Hepatocyte (in vitro differentiated cells): ENCODE data around the gene LRRC40. TPM values are rescaled to one million over a fixed set of nuclear protein-coding genes. Genes with fewer than 3 reads are reported as not detected.
A peak's percentile ranks its signal among the peaks of the same experiment; 100 is the strongest.

Experiments used
- DNase-seq: peaks from one replicate; pipeline ENCODE4 v3.0.0-alpha.2; 2016; ENCODE audit warnings: low spot score
- H2AFZ ChIP-seq: fragments of 200-600 bp; sonication (generic); 2 replicates; pipeline ENCODE4 v1.6.0; 2016; ENCODE audit warnings: antibody characterized with exemption, mild to moderate bottlenecking
- H3K27ac ChIP-seq: fragments of 200-600 bp; sonication (generic); 2 replicates; pipeline ENCODE4 v1.5.1; 2016; ENCODE audit warnings: mild to moderate bottlenecking
- H3K27me3 ChIP-seq: fragments of 200-600 bp; sonication (generic); 2 replicates; pipeline ENCODE4 v1.6.1; 2016
- H3K36me3 ChIP-seq: fragments of 200-600 bp; sonication (generic); replicated peaks from 2 replicates; pipeline ENCODE4 v1.5.1; 2016; ENCODE audit warnings: low read depth; ENCODE audit not compliant: insufficient read depth
- H3K4me1 ChIP-seq: fragments of 200-600 bp; sonication (generic); 2 replicates; pipeline ENCODE4 v1.5.1; 2016; ENCODE audit warnings: mild to moderate bottlenecking, moderate library complexity; ENCODE audit not compliant: insufficient read depth
- H3K4me2 ChIP-seq: fragments of 200-600 bp; sonication (generic); 2 replicates; pipeline ENCODE4 v1.6.0; 2016
- H3K4me3 ChIP-seq: fragments of 200-600 bp; sonication (generic); 2 replicates; pipeline ENCODE4 v1.5.1; 2016; ENCODE audit warnings: mild to moderate bottlenecking
- H3K79me2 ChIP-seq: fragments of 200-600 bp; sonication (generic); 2 replicates; pipeline ENCODE4 v1.6.0; 2017; ENCODE audit warnings: mild to moderate bottlenecking
- H3K9me2 ChIP-seq: fragments of 200-600 bp; sonication (generic); replicated peaks from 2 replicates; pipeline ENCODE4 v1.6.0; 2017; ENCODE audit warnings: mild to moderate bottlenecking; ENCODE audit not compliant: insufficient read depth
- H3K9me3 ChIP-seq: fragments of 200-600 bp; sonication (generic); 2 replicates; pipeline ENCODE4 v1.5.1; 2016; ENCODE audit warnings: low read depth, mild to moderate bottlenecking
- H4K20me1 ChIP-seq: fragments of 200-600 bp; sonication (generic); 2 replicates; pipeline ENCODE4 v1.6.0; 2016; ENCODE audit warnings: mild to moderate bottlenecking; ENCODE audit not compliant: insufficient read depth, poor library complexity, severe bottlenecking
- EZH2 ChIP-seq: fragments of 200-600 bp; sonication (generic); IDR thresholded peaks from 2 replicates; pipeline ENCODE4 v1.6.1; 2016; ENCODE audit warnings: antibody characterized with exemption, mild to moderate bottlenecking, borderline replicate concordance
- EZH2phosphoT487 ChIP-seq: fragments of 200-600 bp; sonication (generic); IDR thresholded peaks from one replicate; pipeline ENCODE4 v1.6.1; 2018; ENCODE audit warnings: antibody characterized with exemption, mild to moderate bottlenecking, low read depth, moderate library complexity; ENCODE audit not compliant: unreplicated experiment, severe bottlenecking
- WGBS: methylation state at CpG from one replicate; pipeline ENCODE4 v1.1.6; 2016; ENCODE audit warnings: low lambda C conversion rate; ENCODE audit errors: missing lambda C conversion rate; 5-methylcytosine and 5-hydroxymethylcytosine counted together
- polyA plus RNA-seq: library from polyadenylated mRNA; unstranded; fragments of >200 nt; fragmentation: Nextera tagmentation; extraction: Ambion mirVana; gene quantifications from 2 replicates; pipeline ENCODE4 v1.2.1, GENCODE V29; 2016
- total RNA-seq: library from RNA; depleted of rRNA; stranded (reverse); fragments of >200 nt; gene quantifications from 2 replicates; pipeline ENCODE4 v1.2.3, GENCODE V29; 2014
- TF ChIP-seq, protein P1 (sequence below): fragments of 200-600 bp; sonication (generic); IDR thresholded peaks from 2 replicates; pipeline ENCODE4 v1.5.1; 2016; ENCODE audit warnings: antibody characterized with exemption, mild to moderate bottlenecking; ENCODE audit not compliant: poor library complexity

The LRRC40 gene
- total and polyA plus RNA-seq, 2 experiments from 2014 or later, result 9.7 to 24.4 TPM

DNA sequence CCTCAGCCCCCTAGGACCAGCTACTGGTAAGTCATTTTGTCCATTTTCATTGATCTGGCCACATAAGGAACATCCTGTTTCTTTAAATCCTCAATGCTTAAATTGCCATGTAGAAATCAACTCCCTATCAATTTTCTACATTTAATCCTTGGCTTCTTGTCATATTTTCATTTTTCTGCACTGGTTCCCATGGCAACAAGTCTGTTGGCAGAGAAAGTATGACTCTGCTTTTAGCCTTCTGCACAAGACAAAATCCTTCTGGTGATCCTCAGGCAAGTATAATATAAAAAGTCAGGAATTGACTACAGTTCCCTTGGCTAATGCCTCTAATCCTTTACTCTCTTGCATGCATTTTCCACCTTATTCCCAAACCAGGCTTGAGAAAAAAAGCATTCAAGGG lies 65.0 kb downstream of the LRRC40 start:
- Histone ChIP-seq H2AFZ (no peak overlapping the region), H3K9me2 (no peaks in the 10 kb centered on the region), H3K27ac (no peak overlapping the region), H3K36me3 (no peaks in the 10 kb centered on the region), H4K20me1 (no peaks in the 10 kb centered on the region), H3K79me2 (no peaks in the 10 kb centered on the region), H3K4me2 (no peak overlapping the region), H3K4me3 (no peak overlapping the region), H3K9me3 (no peaks in the 10 kb centered on the region), H3K27me3 (no peaks in the 10 kb centered on the region), H3K4me1 (peaks cover 4% of the 10 kb centered on the region)
- TF ChIP-seq EZH2phosphoT487 (no peak), EZH2 (no peak)
- TF ChIP-seq, protein P1, sequence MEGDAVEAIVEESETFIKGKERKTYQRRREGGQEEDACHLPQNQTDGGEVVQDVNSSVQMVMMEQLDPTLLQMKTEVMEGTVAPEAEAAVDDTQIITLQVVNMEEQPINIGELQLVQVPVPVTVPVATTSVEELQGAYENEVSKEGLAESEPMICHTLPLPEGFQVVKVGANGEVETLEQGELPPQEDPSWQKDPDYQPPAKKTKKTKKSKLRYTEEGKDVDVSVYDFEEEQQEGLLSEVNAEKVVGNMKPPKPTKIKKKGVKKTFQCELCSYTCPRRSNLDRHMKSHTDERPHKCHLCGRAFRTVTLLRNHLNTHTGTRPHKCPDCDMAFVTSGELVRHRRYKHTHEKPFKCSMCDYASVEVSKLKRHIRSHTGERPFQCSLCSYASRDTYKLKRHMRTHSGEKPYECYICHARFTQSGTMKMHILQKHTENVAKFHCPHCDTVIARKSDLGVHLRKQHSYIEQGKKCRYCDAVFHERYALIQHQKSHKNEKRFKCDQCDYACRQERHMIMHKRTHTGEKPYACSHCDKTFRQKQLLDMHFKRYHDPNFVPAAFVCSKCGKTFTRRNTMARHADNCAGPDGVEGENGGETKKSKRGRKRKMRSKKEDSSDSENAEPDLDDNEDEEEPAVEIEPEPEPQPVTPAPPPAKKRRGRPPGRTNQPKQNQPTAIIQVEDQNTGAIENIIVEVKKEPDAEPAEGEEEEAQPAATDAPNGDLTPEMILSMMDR, result no peak
- peak; percentile 42 for DNase-seq

DNA sequence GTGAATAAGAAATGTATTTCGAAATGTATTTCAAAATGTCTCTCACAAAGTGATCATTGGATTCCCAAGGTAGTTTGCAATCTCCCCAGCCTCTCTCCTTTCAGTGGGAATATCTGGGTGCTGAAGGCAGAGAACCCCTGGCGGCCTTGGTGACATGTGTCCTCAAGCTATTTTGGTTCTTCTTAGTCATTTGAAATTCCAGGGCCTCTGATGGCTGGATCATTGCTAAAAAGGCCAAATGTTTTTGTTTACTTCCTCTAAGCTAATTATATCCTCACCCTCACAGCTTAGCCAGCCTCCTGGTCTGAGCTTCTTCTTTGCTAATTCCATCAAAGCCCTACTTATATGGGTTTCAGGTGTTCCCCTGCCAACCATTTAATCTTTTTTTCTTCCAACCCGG lies 71.2 kb downstream of the LRRC40 start:
- H3K9me3 ChIP-seq, result no peaks in the 10 kb centered on the region
- H2AFZ ChIP-seq, result no peak overlapping the region
- no peak overlapping the region for H3K4me2 ChIP-seq
- H3K36me3 ChIP-seq, result no peaks in the 10 kb centered on the region
- no peak for DNase-seq
- H3K9me2 ChIP-seq, result no peaks in the 10 kb centered on the region
- no peaks in the 10 kb centered on the region for H4K20me1 ChIP-seq
- H3K4me3 ChIP-seq, result no peak overlapping the region
- no peaks in the 10 kb centered on the region for H3K79me2 ChIP-seq
- H3K4me1 ChIP-seq, result no peaks in the 10 kb centered on the region
- TF ChIP-seq, protein P1, result no peak
- TF ChIP-seq EZH2phosphoT487 (no peak), EZH2 (no peak)
- no peaks in the 10 kb centered on the region for H3K27me3 ChIP-seq
- H3K27ac ChIP-seq, result no peak overlapping the region
- 62% methylated on average over 3 of the region's 3 CpGs for WGBS

DNA sequence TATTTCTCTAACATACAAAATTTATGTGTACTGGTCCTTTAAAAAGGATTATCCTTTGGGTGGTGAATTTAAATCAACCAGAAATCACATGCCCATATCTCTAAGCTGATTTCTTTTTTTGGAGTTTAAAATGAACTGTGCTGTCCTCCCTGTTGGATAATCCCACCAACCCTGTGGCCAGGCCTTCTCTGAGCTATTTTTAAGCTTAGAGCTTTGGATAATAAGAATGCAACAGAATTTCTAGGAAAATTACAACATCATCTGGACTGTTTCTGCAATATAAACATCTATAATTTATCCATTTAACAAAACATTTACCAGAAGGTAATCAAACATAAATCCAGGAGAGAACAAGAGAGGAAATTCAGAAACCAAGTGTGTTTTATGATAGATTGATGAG lies 88.3 kb downstream of the LRRC40 start:
- TF ChIP-seq EZH2phosphoT487, result no peak
- TF ChIP-seq, protein P1, result no peak
- no peak for TF ChIP-seq EZH2
- H3K36me3 ChIP-seq, result no peaks in the 10 kb centered on the region

DNA sequence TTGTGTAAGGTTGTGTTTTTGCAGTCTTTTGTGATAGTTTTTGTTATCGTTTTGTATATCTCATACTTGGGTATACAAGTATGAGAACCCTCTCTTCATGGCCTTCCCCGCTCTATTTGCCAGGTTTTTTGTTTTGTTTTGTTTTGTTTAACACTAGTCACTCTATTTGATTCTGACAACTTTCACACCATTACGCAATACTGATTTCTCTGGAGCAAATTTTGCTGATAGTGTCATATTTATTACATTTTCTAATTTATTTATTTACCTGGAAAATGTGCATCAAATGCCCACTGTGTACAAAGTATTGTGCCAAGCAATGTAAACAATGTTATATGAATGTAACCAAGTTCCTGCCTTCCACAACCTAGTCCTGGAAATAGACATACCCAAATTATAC lies 90.1 kb downstream of the LRRC40 start:
- Histone ChIP-seq H3K9me2 (no peaks in the 10 kb centered on the region), H3K9me3 (no peaks in the 10 kb centered on the region), H3K27ac (no peak overlapping the region), H4K20me1 (no peaks in the 10 kb centered on the region), H3K27me3 (no peaks in the 10 kb centered on the region), H3K36me3 (no peaks in the 10 kb centered on the region), H3K4me2 (no peak overlapping the region), H3K79me2 (no peaks in the 10 kb centered on the region), H3K4me1 (no peaks in the 10 kb centered on the region), H2AFZ (no peak overlapping the region), H3K4me3 (no peak overlapping the region)
- DNase-seq, result no peak
- WGBS, result 93% methylated on average over 3 of the region's 3 CpGs
- TF ChIP-seq, protein P1, result no peak
- TF ChIP-seq EZH2phosphoT487 (no peak), EZH2 (no peak)

More for the DNA sequence above, 88.3 kb downstream of the LRRC40 start:
- Histone ChIP-seq H3K9me2 (no peaks in the 10 kb centered on the region), H3K4me3 (no peak overlapping the region), H4K20me1 (no peaks in the 10 kb centered on the region), H3K4me2 (no peak overlapping the region), H3K27ac (no peak overlapping the region), H3K9me3 (no peaks in the 10 kb centered on the region), H3K79me2 (no peaks in the 10 kb centered on the region), H3K4me1 (no peaks in the 10 kb centered on the region), H2AFZ (no peak overlapping the region), H3K27me3 (no peaks in the 10 kb centered on the region)
- DNase-seq, result no peak
